ENCODE measurements around the gene NELFB. TPM values are rescaled to one million over a fixed set of nuclear protein-coding genes. Genes with fewer than 3 reads are reported as not detected.

Gene NELFB
- total and polyA plus RNA-seq, 9 of the 15 experiments (the other 6 are each of a cell fraction or from before 2014, with no cell fraction given) = 0.24 to 84.0 (median 29.7) TPM

DNA sequence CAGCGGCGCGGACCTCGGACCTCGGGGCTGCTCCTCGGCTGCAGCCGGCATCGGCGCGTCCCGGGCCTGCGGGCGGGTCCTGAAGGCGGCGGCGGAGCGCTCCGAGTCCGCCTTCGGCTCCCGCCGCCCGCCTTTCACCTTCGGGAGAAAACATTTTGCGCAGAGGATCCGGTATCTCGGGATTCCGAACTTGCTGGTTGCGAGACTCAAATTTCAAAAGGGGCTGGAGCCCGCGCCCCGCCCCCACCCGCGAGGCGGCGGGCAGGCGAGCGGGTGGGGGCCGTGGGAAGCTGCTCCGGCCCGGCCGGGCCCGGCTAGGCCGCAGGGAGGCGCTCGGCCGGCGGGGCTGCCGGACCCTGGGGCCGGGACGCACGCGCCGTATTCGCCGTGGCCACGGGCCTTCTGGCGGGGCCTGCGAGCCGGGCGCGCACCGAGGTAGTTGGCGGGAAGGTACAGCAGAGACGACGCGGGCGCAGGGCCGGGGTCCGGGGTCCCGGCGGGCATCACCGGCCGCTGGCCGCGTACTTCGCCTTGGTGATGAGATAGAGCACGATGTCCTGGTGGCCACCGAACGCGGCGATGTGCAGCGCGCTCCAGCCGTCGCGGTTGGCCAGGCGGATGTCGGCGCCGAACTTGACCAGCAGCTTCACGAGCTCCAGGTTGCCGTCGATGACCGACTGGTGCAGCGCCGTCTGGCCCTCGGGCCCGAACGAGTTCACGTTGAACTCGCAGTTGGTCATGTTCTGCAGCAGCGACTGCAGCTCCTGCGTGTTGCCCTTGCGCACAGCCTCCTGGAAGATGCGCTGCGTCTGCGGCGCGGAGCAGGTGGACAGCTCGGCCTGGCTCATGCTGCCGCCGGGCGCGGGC lies 46.2 kb downstream of the NELFB start (continued):
- TF ChIP-seq, protein P1, sequence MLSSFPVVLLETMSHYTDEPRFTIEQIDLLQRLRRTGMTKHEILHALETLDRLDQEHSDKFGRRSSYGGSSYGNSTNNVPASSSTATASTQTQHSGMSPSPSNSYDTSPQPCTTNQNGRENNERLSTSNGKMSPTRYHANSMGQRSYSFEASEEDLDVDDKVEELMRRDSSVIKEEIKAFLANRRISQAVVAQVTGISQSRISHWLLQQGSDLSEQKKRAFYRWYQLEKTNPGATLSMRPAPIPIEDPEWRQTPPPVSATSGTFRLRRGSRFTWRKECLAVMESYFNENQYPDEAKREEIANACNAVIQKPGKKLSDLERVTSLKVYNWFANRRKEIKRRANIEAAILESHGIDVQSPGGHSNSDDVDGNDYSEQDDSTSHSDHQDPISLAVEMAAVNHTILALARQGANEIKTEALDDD (IDR thresholded peaks at IDR 0.05) = no peak
- TF ChIP-seq, protein P2, sequence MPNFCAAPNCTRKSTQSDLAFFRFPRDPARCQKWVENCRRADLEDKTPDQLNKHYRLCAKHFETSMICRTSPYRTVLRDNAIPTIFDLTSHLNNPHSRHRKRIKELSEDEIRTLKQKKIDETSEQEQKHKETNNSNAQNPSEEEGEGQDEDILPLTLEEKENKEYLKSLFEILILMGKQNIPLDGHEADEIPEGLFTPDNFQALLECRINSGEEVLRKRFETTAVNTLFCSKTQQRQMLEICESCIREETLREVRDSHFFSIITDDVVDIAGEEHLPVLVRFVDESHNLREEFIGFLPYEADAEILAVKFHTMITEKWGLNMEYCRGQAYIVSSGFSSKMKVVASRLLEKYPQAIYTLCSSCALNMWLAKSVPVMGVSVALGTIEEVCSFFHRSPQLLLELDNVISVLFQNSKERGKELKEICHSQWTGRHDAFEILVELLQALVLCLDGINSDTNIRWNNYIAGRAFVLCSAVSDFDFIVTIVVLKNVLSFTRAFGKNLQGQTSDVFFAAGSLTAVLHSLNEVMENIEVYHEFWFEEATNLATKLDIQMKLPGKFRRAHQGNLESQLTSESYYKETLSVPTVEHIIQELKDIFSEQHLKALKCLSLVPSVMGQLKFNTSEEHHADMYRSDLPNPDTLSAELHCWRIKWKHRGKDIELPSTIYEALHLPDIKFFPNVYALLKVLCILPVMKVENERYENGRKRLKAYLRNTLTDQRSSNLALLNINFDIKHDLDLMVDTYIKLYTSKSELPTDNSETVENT (CRISPR knock-in tag; IDR thresholded peaks at IDR 0.05) = peak; percentile 47; the same call in 1 of the 2 replicates
- TF ChIP-seq ZBTB8A (IDR thresholded peaks at IDR 0.05; ENCODE audit: partially characterized antibody) (no peak), EHMT2 (IDR thresholded peaks at IDR 0.05) (no peak), NONO (IDR thresholded peaks at IDR 0.05; ENCODE audit: low read depth in 2 of 2, low read length in 1 of 2) (peak in 1 of 2 experiments; percentile 74; a peak in 3 of 4 replicates), L3MBTL2 (IDR thresholded peaks at IDR 0.05) (peak; percentile 98), SIN3B (IDR thresholded peaks at IDR 0.05; ENCODE audit: low read depth) (peak; percentile 24; the same call in 1 of the 2 replicates), ZBTB7A (IDR thresholded peaks at IDR 0.05; ENCODE audit: borderline replicate concordance, control insufficient read depth, low read depth, low read length) (peak; percentile 83; the same call in 1 of the 2 replicates)
- TF ChIP-seq, protein P3, sequence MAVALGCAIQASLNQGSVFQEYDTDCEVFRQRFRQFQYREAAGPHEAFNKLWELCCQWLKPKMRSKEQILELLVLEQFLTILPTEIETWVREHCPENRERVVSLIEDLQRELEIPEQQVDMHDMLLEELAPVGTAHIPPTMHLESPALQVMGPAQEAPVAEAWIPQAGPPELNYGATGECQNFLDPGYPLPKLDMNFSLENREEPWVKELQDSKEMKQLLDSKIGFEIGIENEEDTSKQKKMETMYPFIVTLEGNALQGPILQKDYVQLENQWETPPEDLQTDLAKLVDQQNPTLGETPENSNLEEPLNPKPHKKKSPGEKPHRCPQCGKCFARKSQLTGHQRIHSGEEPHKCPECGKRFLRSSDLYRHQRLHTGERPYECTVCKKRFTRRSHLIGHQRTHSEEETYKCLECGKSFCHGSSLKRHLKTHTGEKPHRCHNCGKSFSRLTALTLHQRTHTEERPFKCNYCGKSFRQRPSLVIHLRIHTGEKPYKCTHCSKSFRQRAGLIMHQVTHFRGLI (CRISPR knock-in tag; IDR thresholded peaks at IDR 0.05) = no peak
- TF ChIP-seq, protein P4, sequence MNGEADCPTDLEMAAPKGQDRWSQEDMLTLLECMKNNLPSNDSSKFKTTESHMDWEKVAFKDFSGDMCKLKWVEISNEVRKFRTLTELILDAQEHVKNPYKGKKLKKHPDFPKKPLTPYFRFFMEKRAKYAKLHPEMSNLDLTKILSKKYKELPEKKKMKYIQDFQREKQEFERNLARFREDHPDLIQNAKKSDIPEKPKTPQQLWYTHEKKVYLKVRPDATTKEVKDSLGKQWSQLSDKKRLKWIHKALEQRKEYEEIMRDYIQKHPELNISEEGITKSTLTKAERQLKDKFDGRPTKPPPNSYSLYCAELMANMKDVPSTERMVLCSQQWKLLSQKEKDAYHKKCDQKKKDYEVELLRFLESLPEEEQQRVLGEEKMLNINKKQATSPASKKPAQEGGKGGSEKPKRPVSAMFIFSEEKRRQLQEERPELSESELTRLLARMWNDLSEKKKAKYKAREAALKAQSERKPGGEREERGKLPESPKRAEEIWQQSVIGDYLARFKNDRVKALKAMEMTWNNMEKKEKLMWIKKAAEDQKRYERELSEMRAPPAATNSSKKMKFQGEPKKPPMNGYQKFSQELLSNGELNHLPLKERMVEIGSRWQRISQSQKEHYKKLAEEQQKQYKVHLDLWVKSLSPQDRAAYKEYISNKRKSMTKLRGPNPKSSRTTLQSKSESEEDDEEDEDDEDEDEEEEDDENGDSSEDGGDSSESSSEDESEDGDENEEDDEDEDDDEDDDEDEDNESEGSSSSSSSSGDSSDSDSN (IDR thresholded peaks at IDR 0.05; ENCODE audit: borderline replicate concordance in 1 of 2, low read depth in 2 of 2, low read length in 2 of 2) = peak; percentile 36 to 80; a peak in 2 of 4 replicates
- TF ChIP-seq, protein P5, sequence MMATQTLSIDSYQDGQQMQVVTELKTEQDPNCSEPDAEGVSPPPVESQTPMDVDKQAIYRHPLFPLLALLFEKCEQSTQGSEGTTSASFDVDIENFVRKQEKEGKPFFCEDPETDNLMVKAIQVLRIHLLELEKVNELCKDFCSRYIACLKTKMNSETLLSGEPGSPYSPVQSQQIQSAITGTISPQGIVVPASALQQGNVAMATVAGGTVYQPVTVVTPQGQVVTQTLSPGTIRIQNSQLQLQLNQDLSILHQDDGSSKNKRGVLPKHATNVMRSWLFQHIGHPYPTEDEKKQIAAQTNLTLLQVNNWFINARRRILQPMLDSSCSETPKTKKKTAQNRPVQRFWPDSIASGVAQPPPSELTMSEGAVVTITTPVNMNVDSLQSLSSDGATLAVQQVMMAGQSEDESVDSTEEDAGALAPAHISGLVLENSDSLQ (IDR thresholded peaks at IDR 0.05) = no peak
- TF ChIP-seq, protein P6, sequence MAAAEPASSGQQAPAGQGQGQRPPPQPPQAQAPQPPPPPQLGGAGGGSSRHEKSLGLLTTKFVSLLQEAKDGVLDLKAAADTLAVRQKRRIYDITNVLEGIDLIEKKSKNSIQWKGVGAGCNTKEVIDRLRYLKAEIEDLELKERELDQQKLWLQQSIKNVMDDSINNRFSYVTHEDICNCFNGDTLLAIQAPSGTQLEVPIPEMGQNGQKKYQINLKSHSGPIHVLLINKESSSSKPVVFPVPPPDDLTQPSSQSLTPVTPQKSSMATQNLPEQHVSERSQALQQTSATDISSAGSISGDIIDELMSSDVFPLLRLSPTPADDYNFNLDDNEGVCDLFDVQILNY (CRISPR knock-in tag; IDR thresholded peaks at IDR 0.05) = 0 out of 2 replicates have a peak, but pooled peaks have one; percentile 23
- TF ChIP-seq, protein P7, sequence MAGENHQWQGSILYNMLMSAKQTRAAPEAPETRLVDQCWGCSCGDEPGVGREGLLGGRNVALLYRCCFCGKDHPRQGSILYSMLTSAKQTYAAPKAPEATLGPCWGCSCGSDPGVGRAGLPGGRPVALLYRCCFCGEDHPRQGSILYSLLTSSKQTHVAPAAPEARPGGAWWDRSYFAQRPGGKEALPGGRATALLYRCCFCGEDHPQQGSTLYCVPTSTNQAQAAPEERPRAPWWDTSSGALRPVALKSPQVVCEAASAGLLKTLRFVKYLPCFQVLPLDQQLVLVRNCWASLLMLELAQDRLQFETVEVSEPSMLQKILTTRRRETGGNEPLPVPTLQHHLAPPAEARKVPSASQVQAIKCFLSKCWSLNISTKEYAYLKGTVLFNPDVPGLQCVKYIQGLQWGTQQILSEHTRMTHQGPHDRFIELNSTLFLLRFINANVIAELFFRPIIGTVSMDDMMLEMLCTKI (IDR thresholded peaks at IDR 0.05; ENCODE audit: partially characterized antibody) = no peak
